Smooth muscle cell (in vitro differentiated cells): ENCODE measurements around the gene S100A2. TPM values are rescaled to one million over a fixed set of nuclear protein-coding genes. Genes with fewer than 3 reads are reported as not detected.

ENCODE experiments used
- DNase-seq: peaks from one replicate; lab custom pipeline; 2025; ENCODE audit not compliant: unreplicated experiment; lab: John Stamatoyannopoulos, UW
- H2AFZ ChIP-seq: fragments of 200-600 bp; sonication (generic); 2 replicates; pipeline ENCODE4 v1.6.0; 2016; ENCODE audit warnings: antibody characterized with exemption, low read depth, mild to moderate bottlenecking
- H3F3A ChIP-seq: fragments of 200-600 bp; sonication (generic); 2 replicates; pipeline ENCODE4 v1.6.0; 2017; ENCODE audit warnings: antibody characterized with exemption, low read depth
- H3K27ac ChIP-seq: fragments of 200-600 bp; sonication (generic); 2 replicates; pipeline ENCODE4 v1.5.1; 2016; ENCODE audit warnings: low read depth, mild to moderate bottlenecking
- H3K27me3 ChIP-seq: fragments of 200-600 bp; sonication (generic); 2 replicates; pipeline ENCODE4 v1.6.1; 2016; ENCODE audit warnings: low read depth, mild to moderate bottlenecking
- H3K36me3 ChIP-seq: fragments of 200-600 bp; sonication (generic); 2 replicates; pipeline ENCODE4 v1.5.1; 2016; ENCODE audit warnings: low read depth
- H3K4me1 ChIP-seq: fragments of 200-600 bp; sonication (generic); 2 replicates; pipeline ENCODE4 v1.5.1; 2016; ENCODE audit warnings: low read depth
- H3K4me2 ChIP-seq: fragments of 200-600 bp; sonication (generic); 2 replicates; pipeline ENCODE4 v1.6.0; 2016; ENCODE audit warnings: mild to moderate bottlenecking
- H3K4me3 ChIP-seq: fragments of 200-600 bp; sonication (generic); 2 replicates; pipeline ENCODE4 v1.5.1; 2016; ENCODE audit warnings: mild to moderate bottlenecking
- H3K79me2 ChIP-seq: fragments of 200-600 bp; sonication (generic); 2 replicates; pipeline ENCODE4 v1.6.0; 2016; ENCODE audit warnings: low read depth, mild to moderate bottlenecking
- H3K9ac ChIP-seq: fragments of 200-600 bp; sonication (generic); 2 replicates; pipeline ENCODE4 v1.6.0; 2016; ENCODE audit warnings: low read depth
- H3K9me3 ChIP-seq: fragments of 200-600 bp; sonication (generic); replicated peaks from 2 replicates; pipeline ENCODE4 v1.5.1; 2016; ENCODE audit warnings: low read depth
- H4K20me1 ChIP-seq: fragments of 200-600 bp; sonication (generic); 2 replicates; pipeline ENCODE4 v1.6.0; 2016; ENCODE audit warnings: low read depth
- CTCF ChIP-seq: fragments of 200-600 bp; sonication (generic); IDR thresholded peaks from 2 replicates; pipeline ENCODE4 v1.5.1; 2017; ENCODE audit warnings: borderline replicate concordance, mild to moderate bottlenecking, antibody characterized with exemption; ENCODE audit not compliant: insufficient read depth, poor library complexity, severe bottlenecking
- WGBS: methylation state at CpG from one replicate; pipeline ENCODE4 v1.1.7; 2016; ENCODE audit warnings: low lambda C conversion rate; 5-methylcytosine and 5-hydroxymethylcytosine counted together
- polyA plus RNA-seq: library from polyadenylated mRNA; unstranded; fragments of >200 nt; fragmentation: Nextera tagmentation; extraction: Ambion mirVana; gene quantifications from 2 replicates; pipeline ENCODE4 v1.2.1, GENCODE V29; 2016
- total RNA-seq: library from RNA; depleted of rRNA; stranded (reverse); fragments of >200 nt; gene quantifications from 2 replicates; pipeline ENCODE4 v1.2.3, GENCODE V29; 2014

Gene S100A2
- total and polyA plus RNA-seq, 2 experiments from 2014 or later = 7.3 to 16.6 TPM

DNA sequence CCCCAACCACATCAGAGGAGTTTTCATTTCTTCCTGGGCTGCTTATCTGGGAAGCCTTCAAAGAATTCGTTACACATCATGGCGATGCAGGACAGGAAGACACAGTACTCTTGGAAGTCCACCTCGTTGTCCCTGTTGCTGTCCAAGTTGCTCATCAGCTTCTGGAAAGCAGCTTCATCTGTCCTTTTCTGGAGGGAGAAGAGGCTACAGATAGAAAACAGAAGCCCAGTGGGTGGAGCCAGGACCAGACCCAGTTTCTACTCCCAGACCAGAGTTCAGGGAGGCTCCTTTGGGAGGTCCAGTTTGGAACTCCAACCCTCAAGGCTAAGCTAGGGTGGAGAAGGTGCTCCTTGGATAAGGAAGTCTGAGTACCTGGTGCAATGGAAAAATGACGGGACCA lies 21.9 kb downstream of the S100A2 start:
- H3K27me3 ChIP-seq = no peaks in the 10 kb centered on the region
- 46% methylated on average over 4 of the region's 4 CpGs for WGBS
- H3K27ac ChIP-seq = peak overlapping the region; percentile 93
- no peaks in the 10 kb centered on the region for H3K36me3 ChIP-seq
- peaks cover 11% of the 10 kb centered on the region for H3F3A ChIP-seq
- no peaks in the 10 kb centered on the region for H3K9me3 ChIP-seq
- H3K9ac ChIP-seq = peak overlapping the region; percentile 51
- H3K4me1 ChIP-seq = peaks cover 41% of the 10 kb centered on the region
- no peak overlapping the region for H2AFZ ChIP-seq
- TF ChIP-seq CTCF = no peak
- H3K4me3 ChIP-seq = no peak overlapping the region
- H4K20me1 ChIP-seq = no peaks in the 10 kb centered on the region
- H3K4me2 ChIP-seq = peak overlapping the region; percentile 84
- H3K79me2 ChIP-seq = no peaks in the 10 kb centered on the region
- DNase-seq = no peak

GRCh38 chr1:153542956-153543711 lies 22.5 kb downstream of the S100A2 start:
- Histone ChIP-seq H3K36me3 (no peaks in the 10 kb centered on the region), H3K4me2 (peak overlapping the region; percentile 84), H3K27me3 (no peaks in the 10 kb centered on the region), H3K27ac (peak overlapping the region; percentile 93), H3K79me2 (no peaks in the 10 kb centered on the region), H3K9ac (peak overlapping the region; percentile 81), H3K4me1 (peaks cover 39% of the 10 kb centered on the region), H3K9me3 (no peaks in the 10 kb centered on the region), H4K20me1 (no peaks in the 10 kb centered on the region), H3K4me3 (no peak overlapping the region), H3F3A (peaks cover 14% of the 10 kb centered on the region), H2AFZ (no peak overlapping the region)
- 30% methylated on average over 13 of the region's 13 CpGs for WGBS
- no peak for TF ChIP-seq CTCF
- DNase-seq = no peak

GRCh38 chr1:153541641-153542590 lies 23.7 kb downstream of the S100A2 start:
- H3K36me3 ChIP-seq = no peaks in the 10 kb centered on the region
- no peak overlapping the region for H3K4me3 ChIP-seq
- peak overlapping the region; percentile 93 for H3K27ac ChIP-seq
- no peaks in the 10 kb centered on the region for H3K27me3 ChIP-seq
- peak overlapping the region; percentile 84 for H3K4me2 ChIP-seq
- H2AFZ ChIP-seq = no peak overlapping the region
- no peaks in the 10 kb centered on the region for H4K20me1 ChIP-seq
- WGBS = 70% methylated on average over 13 of the region's 13 CpGs
- no peaks in the 10 kb centered on the region for H3K79me2 ChIP-seq
- TF ChIP-seq CTCF = no peak
- H3K9me3 ChIP-seq = no peaks in the 10 kb centered on the region
- H3K4me1 ChIP-seq = peaks cover 34% of the 10 kb centered on the region
- no peak for DNase-seq
- peaks cover 14% of the 10 kb centered on the region for H3F3A ChIP-seq
- no peak overlapping the region for H3K9ac ChIP-seq
